ENCODE results near the gene MXRA7.

Gene MXRA7

GRCh38 chr17:76681222-76682137 lies 29.3 kb downstream of the MXRA7 start:
- peaks cover 30% of the 10 kb centered on the region for H3K4me1 ChIP-seq (ENCODE audit: insufficient read depth, low read length)
- peak; percentile 84 for DNase-seq

GRCh38 chr17:76679239-76679638 lies 31.5 kb downstream of the MXRA7 start:
- peak overlapping the region; percentile 82 for H3K27ac ChIP-seq (ENCODE audit: low read length)
- TF ChIP-seq CTCF (IDR thresholded peaks at IDR 0.05; ENCODE audit: borderline replicate concordance, extremely low read depth, low read length, poor library complexity, severe bottlenecking) (no peak), EZH2 (IDR thresholded peaks at IDR 0.05; ENCODE audit: borderline replicate concordance, low read depth, low read length, severe bottlenecking) (no peak)
- ATAC-seq (ENCODE audit: insufficient read depth, low read depth) = no peak
- no peaks in the 10 kb centered on the region for H3K9me3 ChIP-seq (ENCODE audit: insufficient read depth, low read length, severe bottlenecking)
- no peak for DNase-seq
- H3K79me2 ChIP-seq (ENCODE audit: insufficient read depth, low read length) = no peaks in the 10 kb centered on the region
- H2AFZ ChIP-seq (ENCODE audit: low read depth, low read length) = no peak overlapping the region
- H4K20me1 ChIP-seq (ENCODE audit: insufficient read depth, low read length) = no peaks in the 10 kb centered on the region
- no peaks in the 10 kb centered on the region for H3K27me3 ChIP-seq (ENCODE audit: insufficient read depth, low read length, poor library complexity)
- peak overlapping the region; percentile 37 for H3K9ac ChIP-seq (ENCODE audit: low read depth, low read length)
- H3K4me1 ChIP-seq (ENCODE audit: insufficient read depth, low read length) = peaks cover 30% of the 10 kb centered on the region
- H3K36me3 ChIP-seq (ENCODE audit: insufficient read depth, low read length) = no peaks in the 10 kb centered on the region
- H3K4me3 ChIP-seq (ENCODE audit: low read depth in 1 of 2, low read length in 2 of 2) = peak overlapping the region in 1 of 2 experiments; percentile 32; a peak in 1 of 4 replicates
- peak overlapping the region; percentile 55 for H3K4me2 ChIP-seq (ENCODE audit: insufficient read depth, low read length)

More at GRCh38 chr17:76681222-76682137, 29.3 kb downstream of the MXRA7 start:
- H3K9me3 ChIP-seq (ENCODE audit: insufficient read depth, low read length, severe bottlenecking) = no peaks in the 10 kb centered on the region
- H3K27me3 ChIP-seq (ENCODE audit: insufficient read depth, low read length, poor library complexity) = no peaks in the 10 kb centered on the region
- H3K79me2 ChIP-seq (ENCODE audit: insufficient read depth, low read length) = no peaks in the 10 kb centered on the region
- peak; percentile 41 for ATAC-seq (ENCODE audit: insufficient read depth, low read depth)
- peak; percentile 98 for TF ChIP-seq CTCF (IDR thresholded peaks at IDR 0.05; ENCODE audit: borderline replicate concordance, extremely low read depth, low read length, poor library complexity, severe bottlenecking)
- TF ChIP-seq EZH2 (IDR thresholded peaks at IDR 0.05; ENCODE audit: borderline replicate concordance, low read depth, low read length, severe bottlenecking) = no peak
- H3K36me3 ChIP-seq (ENCODE audit: insufficient read depth, low read length) = no peaks in the 10 kb centered on the region
- H3K9ac ChIP-seq (ENCODE audit: low read depth, low read length) = no peak overlapping the region
- no peaks in the 10 kb centered on the region for H4K20me1 ChIP-seq (ENCODE audit: insufficient read depth, low read length)
- H3K27ac ChIP-seq (ENCODE audit: low read length) = no peak overlapping the region
- no peak overlapping the region for H3K4me3 ChIP-seq (ENCODE audit: low read depth in 1 of 2, low read length in 2 of 2)
- no peak overlapping the region for H2AFZ ChIP-seq (ENCODE audit: low read depth, low read length)
- H3K4me2 ChIP-seq (ENCODE audit: insufficient read depth, low read length) = no peak overlapping the region

GRCh38 chr17:76678330-76678729 lies 32.4 kb downstream of the MXRA7 start:
- Histone ChIP-seq H3K9me3 (ENCODE audit: insufficient read depth, low read length, severe bottlenecking) (no peaks in the 10 kb centered on the region), H3K4me3 (ENCODE audit: low read depth in 1 of 2, low read length in 2 of 2) (peak overlapping the region in 1 of 2 experiments; percentile 32; a peak in 2 of 4 replicates), H3K27me3 (ENCODE audit: insufficient read depth, low read length, poor library complexity) (no peaks in the 10 kb centered on the region), H3K27ac (ENCODE audit: low read length) (peak overlapping the region; percentile 82), H4K20me1 (ENCODE audit: insufficient read depth, low read length) (no peaks in the 10 kb centered on the region), H3K4me1 (ENCODE audit: insufficient read depth, low read length) (peaks cover 37% of the 10 kb centered on the region), H3K4me2 (ENCODE audit: insufficient read depth, low read length) (peak overlapping the region; percentile 55), H3K36me3 (ENCODE audit: insufficient read depth, low read length) (no peaks in the 10 kb centered on the region), H3K79me2 (ENCODE audit: insufficient read depth, low read length) (no peaks in the 10 kb centered on the region), H2AFZ (ENCODE audit: low read depth, low read length) (no peak overlapping the region; the same call in 1 of the 2 replicates), H3K9ac (ENCODE audit: low read depth, low read length) (peak overlapping the region; percentile 37)
- DNase-seq = peak; percentile 94
- ATAC-seq (ENCODE audit: insufficient read depth, low read depth) = peak; percentile 95
- TF ChIP-seq CTCF (IDR thresholded peaks at IDR 0.05; ENCODE audit: borderline replicate concordance, extremely low read depth, low read length, poor library complexity, severe bottlenecking) (no peak), EZH2 (IDR thresholded peaks at IDR 0.05; ENCODE audit: borderline replicate concordance, low read depth, low read length, severe bottlenecking) (no peak)
